Heart left ventricle (tissue), 13 donors: ENCODE measurements around the gene SMAD7.

Experiments
- CTCF ChIP-seq, 12 donors: fragments of 200-600 bp; sonication (generic) in 4 of 12; IDR thresholded peaks; one replicate each; pipeline versions ENCODE4 v1.5.0 to v1.8.0; 2018 to 2022; ENCODE audit warnings: antibody characterized with exemption in 12 of 12, mild to moderate bottlenecking in 5 of 12
- POLR2A ChIP-seq, 2 donors: fragments of 450-650 bp; IDR thresholded peaks; one replicate each; pipeline ENCODE4 v1.6.1; 2017; ENCODE audit warnings: antibody characterized with exemption in 2 of 2, mild to moderate bottlenecking in 2 of 2, moderate library complexity in 2 of 2
- donor health status: ischemic (EF 13 %, LVEDD 7.1; RV severe dilation, severe dysfunction).
- donor health status: DM: no; HTN: yes; CAD: no.
- donor health status: DM: no; HTN: no; CAD: no.
- donor health status: ischemic (EF 25% LVEDD 6.9; RV normal size, moderate dysfunction).
- donor health status: ischemic (EF 25% LVEDD 5.7; RV mildly dilated, moderate dysfunction).
- donor health status: ischemic (EF 35%, LVEDD 5.7; RV mildly dilated, moderate dysfunction).
- donor health status: nonischemic (EF 11% LVEDD 7.7; RV severe dilation, severe dysfunction).
- donor health status: DM: yes; HTN: yes; CAD: no.
- donor health status: PGD.
- donor health status: ischemic (EF 29% LVEDD 5.4; RV normal size, mild dysfunction).
- donor health status: nonischemic (EF 23%, LVEDD 6.1; RV moderate dilation, normal function).

GRCh38 chr18:48875942-48876511, 74.7 kb downstream of the SMAD7 start:
- TF ChIP-seq POLR2A (IDR thresholded peaks at IDR 0.05) = no peak
- TF ChIP-seq CTCF (IDR thresholded peaks at IDR 0.05) = no peak
